K562 (cell line): ENCODE results near the gene VPS41. TPM values are rescaled to one million over a fixed set of nuclear protein-coding genes. Genes with fewer than 3 reads are reported as not detected.

Experiments used
- ATAC-seq: fragments of 200-7000 bp; cut with Tn5 transposase; 3 replicates; pipeline ENCODE4 v1.9.1; 2020; ENCODE audit warnings: moderate library complexity
- BruUV-seq: library from RNA; stranded (reverse); fragments of 400-500 nt; replicated peaks from 2 replicates; lab custom pipeline; 2021; lab: Mats Ljungman, UMichigan
- CTCF ChIA-PET: fragments of 300-600 bp; formaldehyde crosslinking; extraction: SDS; loops from one replicate; lab custom pipeline; 2021; ENCODE audit warnings: low intra/inter-chr PET ratio; lab: Yijun Ruan, JAX
- POLR2A ChIA-PET: fragments of 300-600, 350-650 bp; sonication (Branson Sonifier 250); formaldehyde crosslinking; extraction: SDS; loops from one replicate; lab custom pipeline; 2021; ENCODE audit warnings: antibody characterized with exemption, inconsistent platforms; lab: Yijun Ruan, JAX
- DNase-seq, 4 experiments: peaks; one replicate each; pipeline versions ENCODE4 v3.0.0 to v3.0.0-alpha.2; 2011 to 2018; ENCODE audit warnings: low spot score in 3 of 4, mixed read lengths in 3 of 4; ENCODE audit errors: extremely low read depth in 1 of 4
- FAIRE-seq: peaks from 2 replicates; lab custom pipeline; 2011; peaks lifted over from hg19 to GRCh38; lab: Jason Lieb, UNC
- H2AFZ ChIP-seq: 2 replicates; pipeline ENCODE4 v1.6.0; 2011; ENCODE audit warnings: low read depth, low read length, control low read depth, inconsistent platforms
- H3K27ac ChIP-seq: fragments of 200-600 bp; 3 replicates; pipeline ENCODE4 v1.8.0; 2011; ENCODE audit warnings: low read depth, mild to moderate bottlenecking, control low read depth, inconsistent platforms, low read length, moderate library complexity, mixed read lengths; ENCODE audit errors: extremely low read depth
- H3K27me3 ChIP-seq, 2 experiments: fragments of 300-600 bp in 1 of 2; 2 replicates in 1 of 2; 3 replicates in 1 of 2; pipeline versions ENCODE4 v1.6.0 to v1.8.0; 2011; ENCODE audit warnings: inconsistent platforms in 2 of 2, low read length in 2 of 2, mild to moderate bottlenecking in 1 of 2, mixed read lengths in 1 of 2, moderate library complexity in 1 of 2; ENCODE audit not compliant: control insufficient read depth in 2 of 2, insufficient read depth in 2 of 2
- H3K36me3 ChIP-seq: fragments of 300-600 bp; 3 replicates; pipeline ENCODE4 v1.8.0; 2011; ENCODE audit warnings: mild to moderate bottlenecking, low read length, inconsistent platforms; ENCODE audit not compliant: control insufficient read depth, insufficient read depth
- H3K4me1 ChIP-seq, 2 experiments: fragments of 200-600 bp in 1 of 2; replicated peaks in 1 of 2; 2 replicates in 1 of 2; 3 replicates in 1 of 2; pipeline versions ENCODE4 v1.5.1 to v1.8.0; 2011; ENCODE audit warnings: inconsistent platforms in 2 of 2, low read length in 2 of 2, mild to moderate bottlenecking in 1 of 2, mixed read lengths in 1 of 2, moderate library complexity in 1 of 2; ENCODE audit not compliant: control insufficient read depth in 2 of 2, insufficient read depth in 2 of 2
- H3K4me2 ChIP-seq: 2 replicates; pipeline ENCODE4 v1.6.1; 2011; ENCODE audit warnings: low read length, control low read depth, inconsistent platforms, mixed read lengths; ENCODE audit not compliant: insufficient read depth
- H3K4me3 ChIP-seq: fragments of 200-600 bp; sonication (generic), shearing (Covaris generic); 2 replicates; pipeline ENCODE4 v1.5.1; 2016; ENCODE audit warnings: control low read depth, inconsistent platforms
- H3K79me2 ChIP-seq: fragments of 200-600 bp; 3 replicates; pipeline ENCODE4 v1.8.0; 2011; ENCODE audit warnings: low read length, inconsistent platforms; ENCODE audit not compliant: control insufficient read depth, insufficient read depth
- H3K9ac ChIP-seq, 2 experiments: 2 replicates each; pipeline versions ENCODE4 v1.6.0 to v1.6.1; 2011; ENCODE audit warnings: low read depth in 2 of 2, low read length in 2 of 2, control low read depth in 1 of 2, inconsistent platforms in 1 of 2, mild to moderate bottlenecking in 1 of 2, mixed read lengths in 1 of 2; ENCODE audit not compliant: insufficient read depth in 1 of 2
- H3K9me1 ChIP-seq: one replicate; pipeline ENCODE4 v1.6.0; 2011; ENCODE audit warnings: inconsistent platforms, mild to moderate bottlenecking, low read length, moderate library complexity; ENCODE audit not compliant: control insufficient read depth, insufficient read depth
- H3K9me3 ChIP-seq: replicated peaks from 2 replicates; pipeline ENCODE4 v1.5.1; 2011; ENCODE audit warnings: low read depth, low read length, inconsistent platforms; ENCODE audit not compliant: control insufficient read depth, insufficient read depth
- H4K20me1 ChIP-seq: replicated peaks from 2 replicates; pipeline ENCODE4 v1.6.1; 2011; ENCODE audit warnings: low read length, inconsistent platforms, mixed read lengths; ENCODE audit not compliant: control insufficient read depth, insufficient read depth
- ADNP ChIP-seq: fragments of 200-800 bp; sonication (Bioruptor generic); IDR thresholded peaks from 2 replicates; pipeline ENCODE4 v1.6.1; 2016; ENCODE audit warnings: missing genetic modification characterization, missing compliant biosample characterization
- CCNT2 ChIP-seq: IDR thresholded peaks from 2 replicates; pipeline ENCODE4 v1.6.1; 2011; ENCODE audit warnings: borderline replicate concordance, low read depth, mild to moderate bottlenecking, moderate library complexity, mixed read lengths, low read length; ENCODE audit not compliant: insufficient read length; ENCODE audit errors: extremely low read depth
- CEBPB ChIP-seq: fragments of 450-650 bp; IDR thresholded peaks from 2 replicates; pipeline ENCODE4 v1.6.1; 2016; ENCODE audit warnings: missing genetic modification characterization, missing compliant biosample characterization
- FOXJ3 ChIP-seq: sonication (generic); formaldehyde crosslinking; IDR thresholded peaks from 2 replicates; pipeline ENCODE4 v1.4.0; 2020; ENCODE audit warnings: mild to moderate bottlenecking, missing genetic modification reagents
- GTF2A2 ChIP-seq: IDR thresholded peaks from 2 replicates; pipeline ENCODE4 v1.6.1; 2016; ENCODE audit warnings: mild to moderate bottlenecking, missing genetic modification characterization, missing compliant biosample characterization
- HMBOX1 ChIP-seq: sonication (generic); IDR thresholded peaks from 2 replicates; pipeline ENCODE4 v1.6.1; 2016
- NCOA4 ChIP-seq: fragments of 450-650 bp; IDR thresholded peaks from 2 replicates; pipeline ENCODE4 v1.6.1; 2018; ENCODE audit warnings: mild to moderate bottlenecking; ENCODE audit not compliant: partially characterized antibody
- RB1 ChIP-seq: fragments of 450-650 bp; IDR thresholded peaks from 2 replicates; pipeline ENCODE4 v1.6.1; 2017; ENCODE audit warnings: low read depth, mild to moderate bottlenecking
- STAG1 ChIP-seq: sonication (generic); formaldehyde crosslinking; IDR thresholded peaks from 2 replicates; pipeline ENCODE4 v1.5.0; 2020; ENCODE audit warnings: missing genetic modification reagents, borderline replicate concordance
- ZBTB26 ChIP-seq: fragments of 450-650 bp; formaldehyde crosslinking; IDR thresholded peaks from 2 replicates; pipeline ENCODE4 v1.4.0; 2022; ENCODE audit warnings: missing genetic modification characterization
- WGBS: fragments of 100-300 bp; shearing (Covaris generic); methylation state at CpG from one replicate; pipeline ENCODE4 v1.1.6; 2016; ENCODE audit warnings: low coverage, mixed read lengths; ENCODE audit not compliant: insufficient coverage; ENCODE audit errors: missing lambda C conversion rate; 5-methylcytosine and 5-hydroxymethylcytosine counted together
- in situ Hi-C: fragments of 300-500 bp; cut with MboI; formaldehyde crosslinking; loops from 4 replicates; pipeline ENCODE4 v1.15.0; 2018; ENCODE audit warnings: inconsistent platforms, mixed read lengths
- intact Hi-C: fragments of 100-400 bp; cut with micrococcal nuclease; formaldehyde crosslinking; loops from 2 replicates; pipeline ENCODE4 v1.14.2; 2022
- polyA plus RNA-seq, 8 experiments: library from polyadenylated mRNA; depleted of rRNA in 4 of 8; stranded (reverse) in 5 of 8; unstranded in 3 of 8; fragments of >200 nt; fragmentation: Nextera tagmentation in 2 of 8; fragmentation: Illumina TruSeq in 1 of 8; extraction: Ambion mirVana in 2 of 8; extraction: Trizol in 1 of 8; gene quantifications; 2 replicates each; pipeline versions ENCODE4 v1.2.1 to v1.2.3, GENCODE V29; 2011 to 2014; ENCODE audit warnings: inconsistent platforms in 1 of 8, missing spikeins in 1 of 8
- total RNA-seq, 7 experiments: library from RNA; depleted of rRNA in 6 of 7; stranded (reverse); fragments of >200 nt in 6 of 7; fragmentation: Illumina TruSeq in 2 of 7; extraction: Trizol in 2 of 7; gene quantifications; 2 replicates each; pipeline versions ENCODE4 v1.2.1 to v1.2.3, GENCODE V29; 2011 to 2021; ENCODE audit warnings: low replicate concordance in 1 of 7
- TF ChIP-seq, protein P1 (sequence below): fragments of 450-650 bp; IDR thresholded peaks from 2 replicates; pipeline ENCODE4 v1.6.1; 2014; ENCODE audit warnings: low read depth, mild to moderate bottlenecking, moderate library complexity, borderline replicate concordance

The VPS41 gene
- total and polyA plus RNA-seq, 9 of the 15 experiments (the other 6 are each of a cell fraction or from before 2014, with no cell fraction given) = 17.7 to 46.8 (median 32.1) TPM

DNA sequence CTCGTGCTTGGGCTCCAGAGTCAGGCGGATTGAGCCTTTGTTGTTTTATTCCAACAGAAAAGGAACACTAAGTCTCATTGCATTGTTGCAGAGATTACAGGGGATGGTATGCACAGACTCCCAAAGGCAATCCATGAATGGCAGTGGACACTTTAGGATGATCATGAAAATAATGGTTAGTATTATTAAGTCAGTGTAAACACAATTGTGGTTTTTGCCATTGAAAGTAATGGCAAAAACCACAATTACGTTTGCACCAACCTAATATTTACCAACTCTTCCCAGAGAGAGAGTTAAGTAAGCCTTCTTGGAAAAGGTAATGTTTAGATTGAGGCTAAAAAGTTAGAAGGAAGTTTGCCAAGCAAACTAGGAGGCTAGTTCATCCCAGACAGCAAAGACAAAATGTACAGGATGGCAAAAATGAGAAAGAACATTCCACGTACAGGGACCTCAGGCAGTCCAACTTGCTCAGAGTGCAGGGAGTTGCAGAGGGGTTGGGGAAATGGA lies 204.9 kb downstream of the VPS41 start (continued):
- TF ChIP-seq STAG1 (CRISPR knock-in tag) = no peak
- TF ChIP-seq RB1 = no peak
- TF ChIP-seq CCNT2 = no peak
- no peak for TF ChIP-seq NCOA4
- TF ChIP-seq GTF2A2 (tag) = no peak

- no peak for FAIRE-seq
- Histone ChIP-seq H3K27ac (no peak overlapping the region), H3K9me3 (no peaks in the 10 kb centered on the region), H3K9ac (no peak overlapping the region)
- TF ChIP-seq HMBOX1 (no peak), ZBTB26 (CRISPR knock-in tag) (no peak), FOXJ3 (CRISPR knock-in tag) (no peak), CEBPB (tag) (0 out of 2 replicates have a peak, but pooled peaks have one; percentile 11), ADNP (no peak)
- TF ChIP-seq, protein P1, sequence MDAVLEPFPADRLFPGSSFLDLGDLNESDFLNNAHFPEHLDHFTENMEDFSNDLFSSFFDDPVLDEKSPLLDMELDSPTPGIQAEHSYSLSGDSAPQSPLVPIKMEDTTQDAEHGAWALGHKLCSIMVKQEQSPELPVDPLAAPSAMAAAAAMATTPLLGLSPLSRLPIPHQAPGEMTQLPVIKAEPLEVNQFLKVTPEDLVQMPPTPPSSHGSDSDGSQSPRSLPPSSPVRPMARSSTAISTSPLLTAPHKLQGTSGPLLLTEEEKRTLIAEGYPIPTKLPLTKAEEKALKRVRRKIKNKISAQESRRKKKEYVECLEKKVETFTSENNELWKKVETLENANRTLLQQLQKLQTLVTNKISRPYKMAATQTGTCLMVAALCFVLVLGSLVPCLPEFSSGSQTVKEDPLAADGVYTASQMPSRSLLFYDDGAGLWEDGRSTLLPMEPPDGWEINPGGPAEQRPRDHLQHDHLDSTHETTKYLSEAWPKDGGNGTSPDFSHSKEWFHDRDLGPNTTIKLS = no peak
- TF ChIP-seq, all 486 proteins: peak for 1
- CTCF ChIA-PET = no interaction called here
- Histone ChIP-seq H3K4me1 (no peaks in the 10 kb centered on the region), H3K4me2 (no peak overlapping the region), H4K20me1 (peaks cover 4% of the 10 kb centered on the region; the same call in 1 of the 2 replicates), H3K9me1 (no peaks in the 10 kb centered on the region), H3K27me3 (peaks cover 15 to 16% of the 10 kb centered on the region in 2 experiments), H3K36me3 (no peaks in the 10 kb centered on the region), H3K79me2 (no peaks in the 10 kb centered on the region), H3K4me3 (no peak overlapping the region), H2AFZ (no peak overlapping the region)
- intact Hi-C loops = no loop called here
- no peak for DNase-seq
- ATAC-seq = no peak
- WGBS = 7% methylated on average over 4 of the region's 4 CpGs
- no TSS peak for BruUV-seq
- POLR2A ChIA-PET = no interaction called here
- in situ Hi-C loops = no loop called here
Observed at GRCh38 chr7:38703093-38703492, 205.9 kb downstream of the VPS41 start.
